Measurements from ENCODE around the gene BUB3.

BUB3 gene

GRCh38 chr10:123204127-123204461, 49.9 kb downstream of the BUB3 start:
- DNase-seq, result no peak

DNA sequence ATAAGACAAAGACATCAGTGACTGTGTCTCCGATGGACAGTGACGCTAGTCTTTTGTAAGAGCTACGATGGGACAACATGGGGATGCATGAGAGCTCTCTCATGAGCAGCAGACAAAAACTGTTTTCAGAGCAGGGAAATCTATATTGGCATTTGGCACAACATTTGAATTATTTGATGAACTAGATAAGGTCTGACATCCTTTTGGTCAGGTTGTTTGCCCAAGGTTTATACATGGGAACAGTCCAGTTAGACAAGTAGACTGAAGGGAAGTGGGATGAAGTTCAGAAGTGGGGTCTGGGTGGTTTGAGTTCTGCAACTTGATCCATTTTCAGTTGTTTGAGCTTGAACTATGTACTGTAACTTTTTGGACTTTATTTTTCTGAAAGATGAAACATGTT, 50.8 kb downstream of the BUB3 start:
- DNase-seq, result no peak

DNA sequence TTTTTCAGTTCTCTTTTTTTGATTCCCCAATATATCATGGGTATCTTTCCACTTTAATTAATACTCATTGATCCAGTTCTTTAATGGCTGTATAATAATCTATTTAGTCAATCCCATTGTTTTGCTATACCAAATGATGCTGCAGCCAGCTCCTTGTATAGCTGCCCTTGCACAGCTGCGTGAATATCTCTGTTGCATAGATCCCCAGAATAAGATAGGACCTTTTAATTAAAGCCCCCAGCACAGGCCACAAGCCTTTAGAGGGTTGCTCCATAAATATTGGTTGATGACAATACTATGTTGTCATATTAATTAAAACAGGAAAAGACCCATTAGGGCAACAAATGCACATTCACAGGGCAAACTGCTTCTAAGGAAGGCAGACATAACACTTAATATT, 57.9 kb downstream of the BUB3 start:
- no peak for DNase-seq

DNA sequence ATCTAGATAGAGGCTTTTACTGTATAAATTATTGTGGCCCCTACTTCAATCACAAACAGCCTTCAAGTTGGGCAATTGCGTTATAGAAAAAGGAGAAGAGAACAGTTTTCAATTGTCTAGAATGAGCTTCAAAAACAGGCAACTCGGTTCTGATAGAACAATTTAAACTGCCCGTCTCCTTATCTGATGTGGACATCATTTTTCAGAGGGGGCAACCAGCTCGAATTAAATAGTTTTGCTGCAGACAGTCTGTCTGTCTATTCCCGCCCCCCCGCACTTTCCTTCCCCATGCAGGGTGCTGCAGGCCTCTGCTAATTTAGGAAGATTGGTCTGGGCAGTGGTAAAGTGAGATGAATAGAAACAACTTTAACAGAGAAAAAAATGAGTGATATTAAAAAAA, 58.4 kb downstream of the BUB3 start:
- DNase-seq, result no peak

DNA sequence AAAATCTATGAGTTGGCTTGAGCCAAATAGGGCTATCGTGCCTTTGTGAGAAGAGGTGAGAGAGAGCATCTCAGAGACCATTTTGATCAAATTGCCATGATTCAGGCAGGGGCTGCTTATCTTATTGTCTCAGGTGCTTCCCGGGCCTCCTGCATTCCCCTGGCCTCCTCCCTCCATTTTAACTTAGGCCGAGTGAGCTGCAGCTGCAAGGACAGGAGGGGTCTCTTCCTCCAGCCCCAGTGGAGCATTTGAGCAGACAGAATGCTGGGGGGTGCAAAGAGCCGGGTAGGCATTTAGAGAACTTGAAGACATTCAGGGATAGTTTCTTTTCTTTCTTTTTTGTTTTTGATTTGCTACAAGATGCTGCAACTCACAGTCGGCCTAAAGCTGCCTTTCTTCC, 59.0 kb downstream of the BUB3 start:
- DNase-seq, result no peak
